Endometrial microvascular endothelial cells (primary cell): ENCODE results near the gene IL1RAPL2. TPM values are rescaled to one million over a fixed set of nuclear protein-coding genes. Genes with fewer than 3 reads are reported as not detected.
"Not testable (repeated sequence)": the region's sequence is repeated elsewhere in the genome, so short reads cannot be mapped to it uniquely, and the experiment has no call there.

Experiments
- in situ Hi-C: cut with HindIII; loops from 2 replicates; pipeline ENCODE4 v1.10.0; 2017; ENCODE audit warnings: low sequenced_read_pairs, low pct_unique_long_range_greater_than_20kb; ENCODE audit errors: inconsistent ontology term
- total RNA-seq: library from RNA; depleted of rRNA; stranded (reverse); fragments of >200 nt; gene quantifications from one replicate; pipeline ENCODE4 v1.2.3, GENCODE V29; 2015; ENCODE audit errors: inconsistent ontology term

The IL1RAPL2 gene
- total RNA-seq, 1 donor from 2014 or later: not detected

GRCh38 chrX:105765691-105766090, 1199.7 kb downstream of the IL1RAPL2 start:
- in situ Hi-C loops: no loop called here

- in situ Hi-C loops: no loop called here
Observed at GRCh38 chrX:105773801-105774200, 1207.8 kb downstream of the IL1RAPL2 start.

GRCh38 chrX:105775679-105776078, 1209.7 kb downstream of the IL1RAPL2 start:
- in situ Hi-C loops: no loop called here

- in situ Hi-C loops: no loop called here
Observed at GRCh38 chrX:105781804-105782203, 1215.8 kb downstream of the IL1RAPL2 start.

GRCh38 chrX:105796877-105797276, 1230.9 kb downstream of the IL1RAPL2 start:
- in situ Hi-C loops: not testable (repeated sequence)

GRCh38 chrX:105803891-105804290, 1237.9 kb downstream of the IL1RAPL2 start:
- in situ Hi-C loops: no loop called here

- in situ Hi-C loops: not testable (repeated sequence)
Observed at GRCh38 chrX:105805655-105806054, 1239.7 kb downstream of the IL1RAPL2 start.

- in situ Hi-C loops: no loop called here
Observed at GRCh38 chrX:105816517-105816916, 1250.5 kb downstream of the IL1RAPL2 start.
